Measurements from ENCODE around the gene ERVH48-1.
"Not testable (repeated sequence)": the region's sequence is repeated elsewhere in the genome, so short reads cannot be mapped to it uniquely, and the experiment has no call there.

The ERVH48-1 gene

DNA sequence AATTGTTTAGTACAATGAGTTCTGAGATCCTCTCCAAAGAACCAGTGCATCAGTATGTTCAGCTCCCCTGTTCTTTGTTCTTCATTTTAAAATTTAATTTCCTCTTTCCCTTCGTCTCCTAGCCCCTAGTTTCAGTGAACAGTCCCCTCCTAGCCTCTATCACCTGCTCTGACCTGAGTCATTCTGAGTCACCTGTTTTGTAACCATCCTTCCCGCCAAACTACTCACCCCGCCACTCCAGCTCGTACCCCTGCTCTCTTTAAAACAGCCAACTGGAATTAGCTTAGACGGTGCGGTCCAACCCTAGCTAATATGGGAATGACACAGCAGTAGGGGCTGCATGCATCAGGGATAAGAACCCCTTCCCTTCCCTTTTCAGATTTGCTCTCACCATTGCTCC is 16.8 kb upstream of the ERVH48-1 start:
- TF ChIP-seq, protein P1, sequence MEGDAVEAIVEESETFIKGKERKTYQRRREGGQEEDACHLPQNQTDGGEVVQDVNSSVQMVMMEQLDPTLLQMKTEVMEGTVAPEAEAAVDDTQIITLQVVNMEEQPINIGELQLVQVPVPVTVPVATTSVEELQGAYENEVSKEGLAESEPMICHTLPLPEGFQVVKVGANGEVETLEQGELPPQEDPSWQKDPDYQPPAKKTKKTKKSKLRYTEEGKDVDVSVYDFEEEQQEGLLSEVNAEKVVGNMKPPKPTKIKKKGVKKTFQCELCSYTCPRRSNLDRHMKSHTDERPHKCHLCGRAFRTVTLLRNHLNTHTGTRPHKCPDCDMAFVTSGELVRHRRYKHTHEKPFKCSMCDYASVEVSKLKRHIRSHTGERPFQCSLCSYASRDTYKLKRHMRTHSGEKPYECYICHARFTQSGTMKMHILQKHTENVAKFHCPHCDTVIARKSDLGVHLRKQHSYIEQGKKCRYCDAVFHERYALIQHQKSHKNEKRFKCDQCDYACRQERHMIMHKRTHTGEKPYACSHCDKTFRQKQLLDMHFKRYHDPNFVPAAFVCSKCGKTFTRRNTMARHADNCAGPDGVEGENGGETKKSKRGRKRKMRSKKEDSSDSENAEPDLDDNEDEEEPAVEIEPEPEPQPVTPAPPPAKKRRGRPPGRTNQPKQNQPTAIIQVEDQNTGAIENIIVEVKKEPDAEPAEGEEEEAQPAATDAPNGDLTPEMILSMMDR (IDR thresholded peaks at IDR 0.05; ENCODE audit: low read depth, low read length, missing control alignments): no peak
- no peak for DNase-seq (ENCODE audit: low read depth)
- no peak overlapping the region for H3K4me3 ChIP-seq (ENCODE audit: low read depth, low read length)

DNA sequence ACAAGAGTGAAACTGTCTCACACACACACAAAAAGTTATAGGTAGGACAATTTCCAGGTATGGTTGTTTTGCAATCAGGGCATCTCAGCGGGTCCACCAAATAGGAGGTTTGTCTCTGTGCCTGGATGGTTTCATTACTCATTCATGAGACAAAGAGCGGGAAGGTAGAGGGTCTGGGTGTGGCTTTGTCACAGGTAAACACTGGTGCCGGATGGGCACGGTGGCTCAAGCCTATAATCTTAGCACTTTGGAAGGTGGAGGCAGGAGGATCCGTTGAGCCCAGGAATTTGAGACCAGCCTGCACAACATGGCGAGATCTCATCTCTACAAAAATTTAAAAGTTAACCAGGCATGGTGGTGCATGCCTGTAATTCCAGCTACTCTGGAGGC is 16.3 kb upstream of the ERVH48-1 start:
- no peak overlapping the region for H3K4me3 ChIP-seq (ENCODE audit: low read depth, low read length)
- TF ChIP-seq, protein P1 (IDR thresholded peaks at IDR 0.05; ENCODE audit: low read depth, low read length, missing control alignments): no peak
- no peak for DNase-seq (ENCODE audit: low read depth)

DNA sequence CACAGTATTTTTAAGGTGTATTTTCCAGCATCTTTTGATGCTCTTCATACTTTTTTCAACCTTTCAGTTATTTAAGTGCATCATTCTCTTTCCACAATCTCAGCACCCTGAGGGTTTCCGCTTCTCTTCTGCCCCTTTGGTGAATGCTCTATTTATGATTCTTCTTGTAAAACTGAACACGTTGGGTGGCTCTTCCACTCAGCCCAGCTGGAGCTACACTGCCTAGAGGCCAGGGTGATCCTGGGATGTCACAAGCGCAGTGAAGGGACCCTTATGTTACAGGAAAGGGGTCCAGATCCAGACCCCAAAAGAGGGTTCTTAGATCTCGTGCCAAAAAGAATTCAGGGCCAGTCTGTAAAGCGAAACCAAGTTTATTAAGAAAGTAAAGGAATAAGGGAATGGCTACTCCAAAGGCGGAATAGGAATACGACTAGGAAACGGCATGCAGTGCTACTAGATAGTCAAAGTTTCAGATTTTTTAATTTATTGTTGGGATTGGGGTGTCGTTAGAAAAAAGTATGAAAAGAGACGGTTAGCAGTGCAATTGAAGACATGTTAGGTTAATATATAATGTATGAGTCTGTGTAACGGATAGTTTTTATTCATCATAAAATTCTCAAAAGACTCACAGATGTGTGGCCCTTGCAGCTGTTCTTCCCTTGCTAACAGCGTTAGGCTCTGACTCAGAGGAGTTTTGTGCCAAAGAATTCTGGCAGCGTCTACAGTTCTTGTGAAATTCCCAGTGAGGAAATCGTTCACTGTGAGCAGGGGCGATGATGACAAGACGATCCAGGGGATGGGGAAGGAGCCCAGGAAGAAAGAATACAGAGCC is 14.4 kb upstream of the ERVH48-1 start:
- TF ChIP-seq, protein P1 (IDR thresholded peaks at IDR 0.05; ENCODE audit: low read depth, low read length, missing control alignments): no peak
- H3K4me3 ChIP-seq (ENCODE audit: low read depth, low read length): no peak overlapping the region
- DNase-seq (ENCODE audit: low read depth): no peak

DNA sequence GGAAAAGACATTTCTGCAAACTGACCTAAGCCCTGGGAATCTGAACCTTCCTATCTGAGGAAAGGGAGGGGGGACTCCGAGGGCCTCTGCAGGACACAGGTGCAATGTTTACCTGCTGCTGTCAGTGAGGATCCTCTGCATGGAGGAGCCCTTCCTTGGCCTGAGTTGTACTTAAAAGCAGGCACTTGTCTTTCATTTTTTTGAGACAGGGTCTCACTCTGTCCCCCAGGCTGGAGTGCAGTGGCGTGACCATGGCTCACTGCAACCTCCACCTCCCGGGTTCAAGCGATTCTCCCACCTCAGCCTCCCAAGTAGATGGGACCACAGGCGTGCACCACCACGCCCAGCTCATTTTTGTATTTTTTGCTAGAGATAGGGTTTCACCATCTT is 13.2 kb upstream of the ERVH48-1 start:
- not testable (repeated sequence) for DNase-seq (ENCODE audit: low read depth); H3K4me3 ChIP-seq (ENCODE audit: low read depth, low read length)

DNA sequence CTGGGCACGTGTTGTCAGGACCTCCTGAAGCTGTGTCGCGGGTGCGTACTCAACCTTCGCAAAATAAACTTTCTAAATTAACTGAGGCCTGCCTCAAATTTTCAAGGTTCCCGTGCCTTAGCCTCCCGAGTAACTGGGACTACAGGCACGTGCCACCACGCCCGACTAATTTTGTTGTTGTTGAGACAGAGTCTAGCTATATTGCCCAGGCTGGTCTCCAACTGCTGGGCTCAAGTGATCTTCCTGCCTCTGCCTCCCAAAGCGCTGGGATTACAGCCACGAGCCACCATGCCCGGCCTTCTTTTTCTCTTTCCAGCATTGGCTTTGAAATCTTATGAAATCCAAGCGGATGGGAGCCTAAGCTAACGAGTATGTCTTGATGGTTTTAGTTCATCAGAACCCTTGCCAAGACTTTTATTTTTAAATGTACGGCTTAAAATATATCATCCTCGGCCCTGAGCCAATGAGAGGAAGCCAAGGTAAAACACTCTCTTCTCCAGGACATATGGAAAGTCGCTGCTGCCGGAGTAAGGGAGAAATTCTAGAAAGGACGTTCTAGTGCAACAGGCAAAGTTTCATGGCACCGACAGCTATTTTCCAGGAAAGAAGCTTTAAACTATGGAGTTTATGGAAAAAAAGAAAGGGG is 12.7 kb upstream of the ERVH48-1 start:
- TF ChIP-seq, protein P1 (IDR thresholded peaks at IDR 0.05; ENCODE audit: low read depth, low read length, missing control alignments): no peak
- no peak overlapping the region for H3K4me3 ChIP-seq (ENCODE audit: low read depth, low read length)
- no peak for DNase-seq (ENCODE audit: low read depth)

DNA sequence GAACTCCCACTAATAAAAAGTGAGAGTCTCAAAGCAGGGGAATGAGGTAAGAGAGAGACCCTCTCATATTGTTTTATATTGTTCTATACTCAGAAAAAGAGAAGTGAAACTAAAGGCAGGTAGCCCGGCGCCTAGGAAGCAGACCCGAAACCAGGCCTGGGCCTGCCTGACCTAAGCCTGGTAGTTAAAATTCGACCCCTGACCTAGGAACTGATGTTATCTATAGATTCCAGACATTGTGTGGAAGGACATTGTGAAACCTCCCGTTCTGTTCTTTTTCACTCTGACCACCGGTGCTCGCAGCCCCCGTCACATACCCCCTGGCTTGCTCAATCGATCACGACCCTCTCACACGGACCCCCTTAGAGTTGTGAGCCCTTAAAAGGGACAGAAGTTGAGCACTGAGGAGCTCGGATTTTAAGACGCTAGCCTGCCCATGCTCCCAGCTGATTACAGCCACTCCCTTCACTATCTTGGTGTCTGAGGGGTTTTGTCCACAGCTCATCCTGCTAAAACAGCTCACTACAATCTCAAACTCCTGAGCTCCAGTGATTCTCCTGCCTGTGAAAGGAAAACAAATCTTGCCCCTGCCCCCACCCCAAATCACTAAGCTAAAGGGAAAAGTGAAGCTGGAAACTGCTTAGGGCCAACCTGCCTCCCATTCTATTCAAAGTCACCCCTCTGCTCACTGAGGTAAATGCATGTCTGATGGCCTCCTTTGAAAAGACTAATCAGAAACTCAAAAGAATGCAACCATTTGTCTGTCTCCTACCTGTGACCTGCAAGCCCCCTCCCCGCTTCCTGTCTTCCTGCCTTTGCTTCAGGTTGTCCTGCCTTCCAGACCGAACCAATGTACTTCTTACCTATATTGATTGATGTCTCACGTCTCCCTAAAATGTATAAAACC is 11.9 kb upstream of the ERVH48-1 start:
- DNase-seq (ENCODE audit: low read depth); H3K4me3 ChIP-seq (ENCODE audit: low read depth, low read length): not testable (repeated sequence)

DNA sequence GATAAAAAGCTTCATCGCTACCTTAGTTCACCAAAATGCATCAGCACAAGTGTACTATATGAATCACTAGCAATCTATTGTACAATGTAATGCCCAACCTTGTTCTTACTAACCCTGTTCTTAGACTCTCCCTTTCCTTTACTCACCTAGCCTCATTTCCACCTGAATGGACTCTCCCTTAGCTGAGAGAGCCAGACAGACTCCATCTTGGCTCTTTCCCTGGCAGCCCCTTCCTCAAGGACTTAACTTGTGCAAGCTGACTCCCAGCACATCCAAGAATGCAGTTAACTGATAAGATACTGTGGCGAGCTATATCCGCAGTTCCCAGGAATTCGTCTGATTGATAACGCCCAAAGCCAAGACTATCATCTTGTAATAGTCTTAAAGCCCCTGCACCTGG is 10.9 kb upstream of the ERVH48-1 start:
- not testable (repeated sequence) for DNase-seq (ENCODE audit: low read depth); H3K4me3 ChIP-seq (ENCODE audit: low read depth, low read length)

DNA sequence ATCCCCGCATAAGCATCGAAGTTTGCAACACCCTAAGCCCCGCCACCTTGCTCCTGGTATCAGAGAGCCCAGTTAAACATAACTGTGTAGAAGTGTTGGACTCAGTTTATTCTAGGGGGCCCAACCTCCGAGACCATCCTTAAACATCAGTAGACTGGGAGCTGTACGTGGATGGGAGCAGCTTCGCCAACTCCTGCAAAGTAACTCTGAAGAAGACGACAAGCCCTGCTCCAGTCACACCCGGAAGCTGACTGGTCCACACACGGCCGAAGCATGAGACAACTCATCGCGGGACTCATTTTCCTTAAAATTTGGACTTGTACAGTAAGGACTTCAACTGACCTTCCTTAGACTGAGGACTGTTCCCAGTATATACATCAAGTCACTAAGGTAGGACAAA is 8.5 kb upstream of the ERVH48-1 start:
- DNase-seq (ENCODE audit: low read depth); H3K4me3 ChIP-seq (ENCODE audit: low read depth, low read length): not testable (repeated sequence)

DNA sequence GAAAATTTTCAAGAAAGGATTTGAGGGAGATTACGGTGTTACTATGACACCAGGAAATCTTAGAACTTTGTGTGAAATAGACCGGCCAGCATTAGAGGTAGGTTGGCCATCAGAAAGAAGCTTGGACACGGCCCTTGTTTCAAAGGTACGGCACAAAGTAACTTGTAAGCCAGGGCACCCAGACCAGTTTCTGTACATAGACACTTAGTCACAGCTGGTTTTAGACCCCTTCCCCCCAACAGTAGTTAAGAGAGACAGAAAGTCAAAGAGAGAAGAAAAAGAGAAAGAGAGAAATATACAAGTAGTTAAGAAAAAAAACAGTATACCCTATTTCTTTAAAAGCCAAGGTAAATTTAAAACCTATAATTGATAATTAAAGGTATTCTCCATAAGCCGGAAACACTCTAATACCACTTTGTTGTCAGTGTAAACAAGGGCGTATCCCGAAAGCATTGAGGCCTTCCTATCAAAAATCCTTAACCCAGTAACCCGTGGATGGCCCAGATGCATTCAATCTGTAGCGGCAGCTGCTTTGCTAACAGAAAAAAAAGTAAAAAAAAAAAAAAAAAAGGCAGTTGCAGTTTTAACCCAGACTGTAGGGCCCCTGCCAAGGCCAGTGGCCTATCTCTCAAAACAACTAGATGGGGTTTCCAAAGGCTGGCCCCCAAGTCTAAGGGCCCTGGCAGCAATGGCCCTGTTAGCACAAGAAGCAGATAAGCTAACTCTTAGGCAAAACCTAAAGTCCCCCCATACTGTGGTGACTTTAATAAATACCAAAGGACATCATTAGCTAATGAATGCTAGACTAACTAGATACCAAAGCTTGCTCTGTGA is 7.9 kb upstream of the ERVH48-1 start:
- H3K4me3 ChIP-seq (ENCODE audit: low read depth, low read length); DNase-seq (ENCODE audit: low read depth): not testable (repeated sequence)

DNA sequence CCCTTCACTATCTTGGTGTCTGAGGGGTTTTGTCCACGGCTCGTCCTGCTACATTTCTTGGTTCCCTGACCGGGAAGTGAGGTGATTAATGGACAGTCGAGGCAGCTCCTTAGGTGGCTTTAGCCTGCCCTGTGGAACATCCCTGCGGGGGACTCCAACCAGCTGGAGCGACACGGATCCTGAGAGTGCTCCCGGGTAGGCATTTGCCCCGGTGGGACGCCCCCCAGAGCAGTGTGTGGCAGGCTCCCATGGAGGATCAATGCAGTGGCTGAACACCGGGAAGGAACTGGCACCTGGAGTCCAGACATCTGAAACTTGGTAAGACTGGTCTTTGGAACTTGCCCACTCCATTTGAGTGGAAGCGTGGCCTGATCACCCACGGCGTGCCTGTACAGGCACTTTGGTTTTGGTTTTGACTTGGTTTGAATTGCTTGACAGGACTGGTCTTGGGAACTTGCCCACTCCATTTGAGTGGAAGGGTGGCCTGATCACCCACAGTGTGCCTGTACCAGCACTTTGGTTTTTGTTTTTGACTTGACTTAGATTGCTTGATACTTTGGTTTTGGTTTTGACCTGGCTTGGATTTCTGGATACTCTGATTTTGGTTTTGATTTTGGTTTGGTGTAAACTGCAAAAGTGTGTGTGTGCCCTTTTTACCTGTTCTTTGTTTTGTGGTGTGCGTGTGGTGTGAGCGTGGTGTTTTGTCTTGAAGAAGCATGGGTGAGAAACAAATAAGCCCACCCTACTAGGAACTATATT is 7.1 kb upstream of the ERVH48-1 start:
- not testable (repeated sequence) for DNase-seq (ENCODE audit: low read depth); H3K4me3 ChIP-seq (ENCODE audit: low read depth, low read length)
